HG03095 (cell line): ENCODE measurements around the gene DACH1.

Experiments used
- ATAC-seq: cut with Tn5 transposase; IDR thresholded peaks from one replicate; pipeline ENCODE4 v1.9.1; 2021; ENCODE audit warnings: moderate library complexity; ENCODE audit not compliant: unreplicated experiment

The DACH1 gene

DNA sequence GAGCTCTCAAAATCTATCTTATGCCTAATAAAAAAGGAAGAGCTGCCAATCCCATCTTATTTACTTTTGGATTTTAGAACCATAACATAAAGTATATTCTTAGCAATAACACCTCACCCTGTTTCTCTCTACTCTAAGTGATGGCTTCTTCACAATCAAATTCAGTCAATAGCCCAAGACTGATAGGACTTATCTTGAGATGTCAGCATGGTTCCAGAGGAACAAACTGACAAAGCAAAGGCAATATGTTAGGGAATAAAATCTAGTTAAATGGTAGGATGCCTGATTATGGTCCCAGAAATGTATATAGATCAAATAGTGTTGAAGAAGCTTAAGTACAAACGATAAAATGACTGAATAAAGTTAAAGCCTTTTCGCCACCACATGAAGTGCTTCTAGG is 36.3 kb downstream of the DACH1 start:
- no peak for ATAC-seq

DNA sequence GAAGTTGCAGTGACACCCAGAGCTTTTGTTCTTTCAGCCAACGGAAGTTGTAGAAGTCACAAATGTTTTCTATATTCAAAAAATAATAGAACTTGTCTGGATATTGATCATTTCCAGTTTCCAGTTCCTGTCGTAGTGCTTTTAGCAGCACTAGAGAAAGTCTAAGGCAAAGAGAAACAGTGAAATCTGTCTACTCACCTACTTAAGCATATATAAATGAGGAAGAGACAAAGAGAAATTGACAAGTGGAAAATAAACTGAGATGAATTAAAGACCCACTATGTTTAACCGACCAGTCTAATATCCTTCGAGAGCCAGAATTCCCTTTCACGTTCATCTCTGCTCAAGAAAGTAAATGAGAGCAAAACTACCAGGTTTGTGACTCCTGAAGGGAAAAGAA is 36.7 kb downstream of the DACH1 start:
- ATAC-seq = no peak

- ATAC-seq = no peak
Observed at GRCh38 chr13:71829547-71829946, 37.5 kb downstream of the DACH1 start.

GRCh38 chr13:71828564-71828963 is 38.4 kb downstream of the DACH1 start:
- ATAC-seq = no peak

DNA sequence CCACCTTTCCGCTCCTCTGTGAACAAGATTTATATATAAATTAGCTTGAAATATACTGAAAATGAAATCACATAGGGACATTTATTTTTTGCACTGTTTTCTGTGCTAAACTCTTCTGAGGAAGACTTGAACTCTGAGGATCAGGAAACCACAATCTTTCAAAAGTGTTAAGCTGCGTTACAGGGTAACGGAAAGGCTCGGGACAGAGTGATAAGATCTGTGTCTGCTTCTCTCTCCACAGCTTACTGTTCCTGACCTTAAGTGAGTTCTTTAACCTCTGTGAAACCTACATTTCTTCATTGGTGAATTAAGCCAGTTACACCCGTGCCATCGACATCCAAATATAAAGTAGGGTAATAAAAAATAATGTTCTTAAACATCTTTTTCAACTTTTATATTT is 38.9 kb downstream of the DACH1 start:
- no peak for ATAC-seq

DNA sequence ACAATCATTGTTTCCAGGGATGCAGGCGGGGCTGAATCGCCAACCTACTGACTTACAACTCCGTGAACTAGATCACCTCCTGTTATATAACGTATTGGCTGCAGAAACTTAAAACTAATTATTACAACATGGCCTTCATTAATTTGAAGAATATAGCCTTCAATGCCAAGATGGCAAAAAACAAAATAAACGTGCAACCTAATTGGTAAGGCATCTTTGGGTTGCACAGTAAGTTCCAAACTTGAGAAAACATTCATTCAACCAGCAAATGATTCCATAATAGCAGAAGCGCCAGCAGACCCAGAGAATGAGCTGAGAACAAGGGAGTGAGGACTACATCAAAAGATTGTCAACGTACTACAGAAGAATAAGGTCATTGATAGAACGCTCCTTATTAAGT is 39.8 kb downstream of the DACH1 start:
- ATAC-seq = no peak

DNA sequence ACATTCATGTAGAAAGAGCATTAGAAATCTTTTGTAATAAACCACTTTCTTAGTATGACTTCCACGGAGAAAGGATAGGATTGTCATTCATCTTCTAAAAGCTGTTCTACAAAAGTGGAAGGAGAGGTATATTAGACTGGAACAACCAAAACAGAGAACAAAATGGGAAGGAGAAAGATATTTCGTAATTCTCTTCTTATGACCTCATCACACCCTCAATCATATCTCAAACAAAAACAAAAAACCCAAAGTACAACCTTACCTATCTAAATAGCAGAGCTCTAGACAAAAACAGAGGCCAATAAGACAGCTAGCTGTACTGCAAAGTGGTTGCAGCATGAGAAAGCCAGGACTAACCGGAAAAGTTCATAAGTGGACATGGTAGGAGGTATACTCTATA is 46.3 kb downstream of the DACH1 start:
- ATAC-seq = no peak

DNA sequence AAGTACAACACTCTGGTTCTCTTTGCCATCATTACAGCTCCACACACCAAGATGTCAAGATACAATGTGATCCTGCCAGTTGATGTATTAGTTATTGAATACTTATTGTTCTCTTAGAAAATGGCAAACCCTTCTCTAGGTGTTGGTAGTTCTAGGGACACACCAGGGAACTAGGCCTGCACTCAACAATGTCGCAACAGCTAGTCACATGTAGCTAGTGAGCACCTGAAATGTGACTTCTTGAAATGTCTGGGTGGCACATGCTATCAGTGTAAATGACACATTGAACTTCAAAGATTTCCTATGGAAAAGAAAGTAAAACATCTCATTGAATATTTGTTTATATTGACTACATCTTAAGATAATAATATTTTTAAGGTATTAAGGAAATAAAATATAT is 49.7 kb downstream of the DACH1 start:
- no peak for ATAC-seq

- ATAC-seq = no peak
Observed at GRCh38 chr13:71814806-71815360, 52.1 kb downstream of the DACH1 start.

DNA sequence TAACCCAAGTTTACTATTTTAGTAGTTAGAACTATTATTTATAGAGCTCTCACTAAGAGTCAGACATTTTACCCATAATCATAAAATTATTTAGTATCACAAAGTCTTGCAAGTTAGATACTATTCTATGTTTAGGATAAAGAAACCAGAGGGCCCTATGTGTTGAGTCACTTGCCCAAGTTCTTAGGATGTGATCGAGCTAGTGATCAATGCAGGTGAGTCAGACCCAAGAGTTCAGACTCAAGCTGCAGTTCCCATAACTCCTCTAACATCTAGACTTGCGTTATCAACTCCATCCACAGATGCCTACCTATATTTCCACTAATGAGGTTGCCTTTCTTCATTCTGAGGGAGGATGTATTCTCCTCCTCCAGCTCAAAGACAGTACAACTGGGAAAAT is 53.8 kb downstream of the DACH1 start:
- ATAC-seq = no peak

DNA sequence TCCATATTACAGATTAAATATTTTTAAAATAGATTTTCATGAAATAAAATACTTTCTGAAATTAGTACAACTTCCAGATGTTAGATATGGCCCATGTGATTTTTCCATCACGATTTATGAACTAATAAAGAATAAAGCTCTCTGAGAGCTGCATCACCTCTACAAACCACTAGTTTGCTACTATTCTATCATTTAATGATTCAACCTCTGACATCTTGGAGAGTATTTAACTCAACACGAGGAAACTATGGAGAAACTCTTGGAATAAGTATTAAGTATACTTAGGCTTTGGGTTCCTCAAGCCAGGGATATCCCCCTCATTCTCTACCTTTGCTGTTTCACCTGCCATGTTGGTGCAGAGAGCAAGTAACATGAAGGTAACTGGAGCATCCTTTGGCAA is 55.7 kb downstream of the DACH1 start:
- ATAC-seq = no peak

- ATAC-seq = no peak
Observed at GRCh38 chr13:71808708-71809107, 58.3 kb downstream of the DACH1 start.

GRCh38 chr13:71806886-71807285 is 60.1 kb downstream of the DACH1 start:
- no peak for ATAC-seq

GRCh38 chr13:71803066-71803465 is 63.9 kb downstream of the DACH1 start:
- ATAC-seq = no peak

DNA sequence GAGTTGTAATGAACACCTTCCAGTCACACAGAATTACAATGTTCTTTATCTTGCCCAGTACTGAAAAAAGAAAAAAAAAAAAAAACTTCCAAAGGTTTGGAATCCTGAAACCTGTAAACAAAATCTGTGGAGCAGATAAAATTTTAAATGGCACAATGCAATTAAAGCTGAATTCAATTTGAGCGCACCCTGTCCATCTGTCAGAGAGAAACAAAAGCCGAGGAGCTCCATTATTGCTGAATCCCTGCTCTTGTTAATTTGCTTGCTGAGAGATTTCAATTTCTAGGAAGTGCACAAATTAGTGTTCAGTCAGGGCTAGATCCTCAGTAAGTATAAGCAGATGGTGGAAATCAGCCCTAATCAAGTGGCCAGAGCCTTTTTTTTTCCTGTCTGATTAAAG is 65.2 kb downstream of the DACH1 start:
- ATAC-seq = no peak

DNA sequence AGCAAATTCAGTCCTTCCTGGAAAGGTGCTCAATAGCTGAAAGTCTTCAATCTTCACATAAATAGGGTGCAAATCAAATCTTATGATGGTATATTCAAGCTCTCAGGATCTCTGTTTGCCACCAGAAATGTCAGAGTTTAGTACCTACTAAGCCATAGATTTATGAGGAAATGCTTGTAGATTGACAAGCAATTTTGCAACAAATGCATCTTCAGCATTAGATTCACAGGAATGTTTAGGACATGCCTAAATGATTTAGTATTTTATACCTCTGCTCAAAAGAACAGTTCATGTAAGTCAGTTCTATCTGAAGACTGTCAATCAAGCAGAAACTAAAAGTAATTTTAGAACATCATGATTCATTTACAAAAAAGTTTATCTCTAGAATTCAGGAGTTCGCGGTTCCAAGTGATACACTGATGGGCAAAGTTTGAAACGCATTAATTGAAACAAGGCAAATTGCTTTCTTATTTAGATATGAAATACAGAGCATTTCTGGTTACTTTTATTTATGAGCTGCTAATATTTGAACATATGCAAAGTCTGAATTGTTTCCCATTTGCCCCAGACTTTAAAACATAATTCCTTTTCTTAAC is 65.7 kb downstream of the DACH1 start:
- ATAC-seq = no peak

DNA sequence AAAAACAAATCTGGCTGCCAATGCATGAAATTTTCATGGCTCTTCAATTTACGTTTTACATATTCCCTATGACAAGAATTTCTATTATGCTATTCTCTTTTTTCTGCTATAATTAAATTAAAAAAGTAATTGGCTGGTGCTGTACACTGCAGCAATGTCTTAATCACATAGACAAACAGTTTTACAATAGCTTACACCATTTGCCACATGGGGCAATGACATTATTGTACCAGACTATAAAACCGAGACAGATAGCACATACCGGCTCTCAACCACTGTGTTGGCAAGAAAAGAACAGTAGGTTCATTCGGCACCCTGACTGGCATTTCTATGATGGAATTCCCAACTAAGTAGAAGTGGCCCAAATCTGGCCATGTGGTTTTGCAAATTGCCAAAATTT is 67.7 kb downstream of the DACH1 start:
- no peak for ATAC-seq

- ATAC-seq = no peak
Observed at GRCh38 chr13:71798707-71799106, 68.3 kb downstream of the DACH1 start.

GRCh38 chr13:71797517-71797916 is 69.5 kb downstream of the DACH1 start:
- ATAC-seq = no peak

GRCh38 chr13:71789693-71790329 is 77.2 kb downstream of the DACH1 start:
- no peak for ATAC-seq

- ATAC-seq = no peak
Observed at GRCh38 chr13:71789037-71789436, 78.0 kb downstream of the DACH1 start.

DNA sequence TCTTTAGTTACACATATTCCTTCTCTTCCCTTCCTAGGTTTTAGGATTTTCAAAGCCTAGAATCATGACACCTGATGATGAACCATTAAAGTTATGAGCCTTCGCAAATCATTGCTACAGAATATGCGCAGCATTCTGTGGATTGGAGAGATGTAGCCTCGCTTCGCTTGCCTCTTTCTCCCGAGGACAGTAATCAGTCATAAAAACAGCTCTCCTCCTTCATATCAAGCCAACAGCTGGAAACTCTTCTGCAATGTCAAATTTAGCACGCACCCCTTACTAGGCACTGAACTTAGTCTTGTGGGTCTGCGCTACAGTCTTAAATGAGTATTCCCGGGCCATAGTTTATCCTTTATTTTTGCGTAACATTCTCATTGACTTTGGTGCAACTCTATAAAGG is 79.6 kb downstream of the DACH1 start:
- ATAC-seq = no peak

DNA sequence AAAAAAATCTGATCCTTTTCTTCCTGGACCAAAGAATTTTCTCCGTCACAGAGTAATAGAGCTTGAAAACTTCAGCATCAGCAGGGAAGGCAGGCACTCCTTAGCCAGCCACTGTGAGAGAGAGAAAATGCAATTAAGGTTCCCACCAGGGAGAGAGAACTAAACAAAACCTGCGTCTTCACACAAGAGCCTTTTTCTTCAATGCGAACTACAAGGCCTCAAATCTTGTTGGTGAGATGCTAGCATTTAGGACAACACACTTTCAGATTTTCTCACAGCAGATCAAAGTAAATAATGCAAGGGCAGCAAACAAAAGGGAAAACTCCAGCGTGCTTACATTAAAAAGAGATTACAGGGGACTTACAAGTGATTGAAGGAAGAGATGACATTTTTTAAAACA is 80.1 kb downstream of the DACH1 start:
- no peak for ATAC-seq
